Liver (tissue), 9 donors: ENCODE data around the gene RDH11. TPM values are rescaled to one million over a fixed set of nuclear protein-coding genes. Genes with fewer than 3 reads are reported as not detected.

ENCODE experiments used
- DNase-seq: peaks from one replicate; pipeline ENCODE4 v3.0.0-alpha.2; 2017; ENCODE audit warnings: low spot score
- H3K27ac ChIP-seq, 2 donors: one replicate each; pipeline ENCODE4 v1.7.0; 2013; ENCODE audit warnings: inconsistent platforms in 2 of 2, low read length in 2 of 2, control low read depth in 1 of 2, low read depth in 1 of 2, mild to moderate bottlenecking in 1 of 2
- H3K27me3 ChIP-seq, 4 donors: one replicate each; pipeline versions ENCODE4 v1.6.1 to v1.7.0; 2013; ENCODE audit warnings: low read length in 3 of 4, inconsistent platforms in 1 of 4, mild to moderate bottlenecking in 1 of 4, moderate library complexity in 1 of 4; ENCODE audit not compliant: control insufficient read depth in 4 of 4, insufficient read depth in 4 of 4
- H3K36me3 ChIP-seq, 4 donors: one replicate each; pipeline versions ENCODE4 v1.6.1 to v1.7.0; 2013; ENCODE audit warnings: low read length in 3 of 4, mild to moderate bottlenecking in 3 of 4, low read depth in 1 of 4, moderate library complexity in 1 of 4; ENCODE audit not compliant: control insufficient read depth in 4 of 4, insufficient read depth in 3 of 4
- H3K4me1 ChIP-seq, 4 donors: one replicate each; pipeline versions ENCODE4 v1.6.1 to v1.7.0; 2013; ENCODE audit warnings: low read length in 3 of 4, mild to moderate bottlenecking in 3 of 4, moderate library complexity in 1 of 4; ENCODE audit not compliant: control insufficient read depth in 4 of 4, insufficient read depth in 4 of 4
- H3K4me3 ChIP-seq, 3 donors: one replicate each; pipeline versions ENCODE4 v1.6.1 to v1.7.0; 2013; ENCODE audit warnings: low read length in 3 of 3, control low read depth in 1 of 3, low read depth in 1 of 3, mild to moderate bottlenecking in 1 of 3
- H3K9ac ChIP-seq, 2 donors: one replicate each; pipeline ENCODE4 v1.7.0; 2013; ENCODE audit warnings: low read length in 2 of 2, mild to moderate bottlenecking in 2 of 2, moderate library complexity in 2 of 2, control low read depth in 1 of 2, low read depth in 1 of 2
- H3K9me3 ChIP-seq, 4 donors: one replicate each; pipeline versions ENCODE4 v1.6.1 to v1.7.0; 2013; ENCODE audit warnings: low read length in 3 of 4; ENCODE audit not compliant: control insufficient read depth in 4 of 4
- ATF3 ChIP-seq: IDR thresholded peaks from 2 replicates; pipeline ENCODE4 v1.6.1; 2016; ENCODE audit warnings: antibody characterized with exemption
- CTCF ChIP-seq: fragments of 150-350 bp; IDR thresholded peaks from 2 replicates; pipeline ENCODE4 v1.5.1; 2017; ENCODE audit warnings: improper control_type of control experiment, low read depth, low read length; ENCODE audit not compliant: missing input control
- GABPA ChIP-seq, 2 donors: IDR thresholded peaks in 1 of 2; conservative IDR thresholded peaks in 1 of 2; 2 replicates each; pipeline ENCODE4 v1.6.1; 2016; ENCODE audit warnings: antibody characterized with exemption in 2 of 2, mild to moderate bottlenecking in 1 of 2, moderate library complexity in 1 of 2
- HNF4A ChIP-seq, 2 donors: conservative IDR thresholded peaks; 2 replicates each; pipeline ENCODE4 v1.6.1; 2016; ENCODE audit warnings: antibody characterized with exemption in 2 of 2, mild to moderate bottlenecking in 2 of 2
- HNF4G ChIP-seq: IDR thresholded peaks from 2 replicates; pipeline ENCODE4 v1.6.1; 2016; ENCODE audit warnings: antibody characterized with exemption
- JUND ChIP-seq, 2 donors: IDR thresholded peaks; 2 replicates each; pipeline ENCODE4 v1.6.1; 2016; ENCODE audit warnings: antibody characterized with exemption in 2 of 2
- MAX ChIP-seq: IDR thresholded peaks from 2 replicates; pipeline ENCODE4 v1.6.1; 2016; ENCODE audit warnings: antibody characterized with exemption
- NR2F2 ChIP-seq: IDR thresholded peaks from 2 replicates; pipeline ENCODE4 v1.6.1; 2016; ENCODE audit warnings: antibody characterized with exemption
- REST ChIP-seq: IDR thresholded peaks from 2 replicates; pipeline ENCODE4 v1.6.1; 2016; ENCODE audit warnings: antibody characterized with exemption, mild to moderate bottlenecking
- RXRA ChIP-seq, 2 donors: IDR thresholded peaks; 2 replicates each; pipeline ENCODE4 v1.6.1; 2017 to 2018; ENCODE audit warnings: antibody characterized with exemption in 2 of 2, mild to moderate bottlenecking in 1 of 2
- SP1 ChIP-seq: IDR thresholded peaks from 2 replicates; pipeline ENCODE4 v1.6.1; 2018; ENCODE audit warnings: antibody characterized with exemption, mild to moderate bottlenecking
- TAF1 ChIP-seq: conservative IDR thresholded peaks from 2 replicates; pipeline ENCODE4 v1.6.1; 2016; ENCODE audit warnings: antibody characterized with exemption, mild to moderate bottlenecking
- YY1 ChIP-seq: IDR thresholded peaks from 2 replicates; pipeline ENCODE4 v1.6.1; 2016; ENCODE audit warnings: antibody characterized with exemption, mild to moderate bottlenecking
- ZBTB33 ChIP-seq: IDR thresholded peaks from 2 replicates; pipeline ENCODE4 v1.6.1; 2016; ENCODE audit warnings: antibody characterized with exemption
- WGBS: extraction: QIAGEN DNeasy Blood & Tissue Kit; methylation state at CpG from one replicate; pipeline ENCODE4 v1.1.7; 2013; 5-methylcytosine and 5-hydroxymethylcytosine counted together
- polyA plus RNA-seq, 2 donors: library from polyadenylated mRNA; stranded (reverse) in 1 of 2; unstranded in 1 of 2; fragments of 200-250 nt in 1 of 2; fragments of >200 nt in 1 of 2; fragmentation: Nextera tagmentation in 1 of 2; extraction: Ambion mirVana in 1 of 2; gene quantifications; one replicate each; pipeline versions ENCODE4 v1.2.1 to v1.2.3, GENCODE V29; 2013 to 2015
- total RNA-seq, 2 donors: library from RNA; depleted of rRNA; stranded (reverse); fragments of >200 nt; gene quantifications; one replicate each; pipeline ENCODE4 v1.2.3, GENCODE V29; 2014
- donor health status: healthy.
- donor health status: healthy.
- donor health status: healthy.
- donor health status: healthy.
- donor health status: healthy.

RDH11 gene
- total and polyA plus RNA-seq, 4 donors, result 99.7 to 174 (median 137) TPM

- H3K27me3 ChIP-seq, result no peaks in the 10 kb centered on the region
- H3K4me1 ChIP-seq, result peaks cover under 1 to 10% (median 3%) of the 10 kb centered on the region in 4 donors
- DNase-seq, result no peak
- TF ChIP-seq NR2F2, result no peak
- WGBS, result 80% methylated on average over 3 of the region's 3 CpGs
- H3K9me3 ChIP-seq, result no peaks in the 10 kb centered on the region
- no peak overlapping the region for H3K9ac ChIP-seq
- H3K4me3 ChIP-seq, result no peak overlapping the region
- no peak overlapping the region for H3K27ac ChIP-seq
- H3K36me3 ChIP-seq, result no peaks in the 10 kb centered on the region
Measured at GRCh38 chr14:67734675-67735074, 39.1 kb upstream of the RDH11 start.

GRCh38 chr14:67733616-67734015 is 38.1 kb upstream of the RDH11 start:
- Histone ChIP-seq H3K4me1 (peaks cover under 1 to 12% (median 10%) of the 10 kb centered on the region in 4 donors), H3K36me3 (no peaks in the 10 kb centered on the region), H3K27ac (no peak overlapping the region), H3K4me3 (no peak overlapping the region), H3K9me3 (no peaks in the 10 kb centered on the region), H3K27me3 (no peaks in the 10 kb centered on the region), H3K9ac (no peak overlapping the region)
- TF ChIP-seq NR2F2, result no peak
- no peak for TF ChIP-seq CTCF
- no peak for TF ChIP-seq MAX
- no peak for TF ChIP-seq RXRA (IDR thresholded peaks at IDR 0.05)
- no peak for TF ChIP-seq TAF1
- no peak for TF ChIP-seq JUND (IDR thresholded peaks at IDR 0.05)
- no peak for TF ChIP-seq ATF3
- no peak for TF ChIP-seq REST
- no peak for TF ChIP-seq YY1
- no peak for TF ChIP-seq HNF4A (conservative IDR thresholded peaks at IDR 0.05)
- no peak for TF ChIP-seq SP1
- TF ChIP-seq GABPA (IDR thresholded peaks at IDR 0.05 in 1 of 2, conservative IDR thresholded peaks at IDR 0.05 in 1 of 2), result no peak
- TF ChIP-seq ZBTB33, result no peak
- TF ChIP-seq HNF4G, result no peak
- 96% methylated on average over 4 of the region's 4 CpGs for WGBS
- DNase-seq, result no peak
